Epidermal melanocyte (primary cell): ENCODE measurements around the gene CAPN10.

Experiments
- DNase-seq: peaks from one replicate; pipeline ENCODE4 v3.0.0; 2011; ENCODE audit warnings: low spot score; ENCODE audit not compliant: insufficient read length

Gene CAPN10

DNA sequence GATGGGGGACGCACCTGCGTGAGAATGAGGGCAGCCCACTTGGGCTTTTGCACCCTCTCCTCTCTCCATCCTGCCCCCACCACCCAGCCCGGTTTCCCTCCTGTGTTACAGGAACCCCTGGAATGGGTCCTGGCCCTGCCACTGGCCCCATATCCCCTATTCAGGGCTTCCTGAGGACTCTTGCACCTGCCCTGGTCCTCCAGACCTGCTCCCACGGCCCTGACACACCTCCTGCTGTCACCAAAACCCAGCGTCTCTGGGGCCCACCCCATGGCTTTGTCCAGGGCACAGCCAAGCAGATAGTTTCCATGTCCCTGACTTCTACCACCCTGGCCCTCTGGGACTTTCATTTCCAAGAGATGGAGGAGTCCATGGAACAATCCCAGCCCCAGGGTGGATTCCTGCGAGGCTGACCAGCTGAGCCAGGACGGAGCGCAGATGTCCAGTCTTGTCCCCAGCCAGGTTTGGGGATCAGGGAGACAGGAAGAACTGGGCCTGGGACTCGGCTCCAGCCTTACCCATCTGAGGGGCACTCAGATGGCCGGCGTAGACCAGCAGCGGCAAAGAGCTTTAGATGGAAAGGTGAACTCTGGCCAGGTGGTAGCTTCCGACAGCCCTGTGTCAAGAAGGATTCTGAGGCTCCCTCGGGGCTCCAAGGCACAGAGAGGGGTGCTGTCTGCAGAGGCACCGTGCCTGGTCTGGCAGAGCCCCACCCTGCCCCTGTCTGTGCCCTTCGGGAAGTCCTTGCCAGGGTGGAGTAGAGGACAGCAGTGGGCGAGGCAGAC lies 50.8 kb downstream of the CAPN10 start:
- no peak for DNase-seq

DNA sequence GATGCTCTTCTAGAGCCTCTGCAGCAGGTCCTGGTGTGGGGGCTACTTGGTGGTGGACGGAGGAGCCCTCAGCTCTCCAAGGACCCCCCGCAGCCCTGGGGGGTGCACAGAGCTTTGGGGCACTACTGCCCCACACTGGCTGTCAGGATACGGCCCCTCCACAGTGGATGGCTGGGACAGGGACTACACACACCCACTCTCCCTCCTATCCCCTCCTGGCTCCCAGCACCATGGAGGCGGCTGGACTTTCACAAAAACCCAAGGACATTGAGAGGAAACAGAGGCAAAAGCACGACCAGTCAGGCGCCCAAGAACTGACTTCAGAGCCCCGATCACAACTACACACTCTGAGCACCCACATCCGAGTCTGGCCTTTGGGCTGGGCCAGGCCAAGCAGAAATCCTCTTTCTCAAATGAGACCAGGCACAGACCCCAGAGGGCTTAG lies 51.4 kb downstream of the CAPN10 start:
- no peak for DNase-seq

DNA sequence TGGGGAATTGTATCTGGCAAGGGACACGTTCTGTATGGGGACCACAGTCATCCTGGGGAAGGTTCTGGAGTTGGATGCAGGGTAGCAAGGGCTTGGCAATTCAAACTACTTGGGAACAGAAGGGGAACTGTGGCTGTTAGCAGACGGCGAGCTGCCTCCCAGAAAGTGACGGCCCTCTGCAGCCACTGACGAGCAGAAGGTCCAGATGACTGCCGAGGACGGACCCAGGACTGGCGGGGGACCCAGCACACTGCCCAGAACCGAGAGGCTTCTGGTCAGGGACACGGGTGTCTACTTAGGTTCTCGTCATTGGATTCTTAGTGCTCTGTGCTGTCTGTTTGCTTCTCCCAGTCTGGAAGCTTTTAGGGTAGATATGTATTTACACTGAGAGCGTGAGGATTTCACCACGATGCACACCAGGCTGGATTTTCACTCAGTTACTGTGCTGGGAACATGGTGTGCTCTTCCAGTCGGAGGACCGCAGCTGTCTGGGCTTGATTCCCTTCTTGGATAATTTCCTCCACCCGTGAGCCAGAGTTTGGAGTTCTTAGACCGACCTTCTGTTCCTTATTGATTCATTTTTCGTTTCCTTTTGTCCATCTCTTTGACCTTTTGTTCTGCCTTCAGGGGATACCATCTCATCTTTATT lies 52.1 kb downstream of the CAPN10 start:
- DNase-seq, result no peak

GRCh38 chr2:240639566-240639965 lies 53.0 kb downstream of the CAPN10 start:
- no peak for DNase-seq

DNA sequence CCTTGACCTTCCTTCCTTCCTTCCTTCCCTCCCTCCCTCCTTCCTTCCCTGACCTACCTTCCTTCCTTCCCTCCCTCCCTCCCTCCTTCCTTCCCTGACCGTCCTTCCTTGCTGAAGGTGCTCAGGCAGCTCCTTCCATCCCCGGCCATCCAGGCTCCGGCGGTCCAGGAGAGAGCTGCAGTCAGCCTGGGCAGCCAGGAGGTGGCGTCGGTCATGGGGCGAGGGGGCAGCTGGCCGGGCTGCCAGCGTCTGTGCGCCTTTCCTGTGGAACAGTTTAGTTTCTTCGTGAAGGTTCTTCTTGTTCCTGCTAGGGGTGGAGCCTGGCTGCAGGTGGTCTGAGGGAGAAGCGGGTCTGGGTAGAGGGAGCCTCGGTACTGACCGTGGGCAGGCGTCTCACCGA lies 54.4 kb downstream of the CAPN10 start:
- no peak for DNase-seq

DNA sequence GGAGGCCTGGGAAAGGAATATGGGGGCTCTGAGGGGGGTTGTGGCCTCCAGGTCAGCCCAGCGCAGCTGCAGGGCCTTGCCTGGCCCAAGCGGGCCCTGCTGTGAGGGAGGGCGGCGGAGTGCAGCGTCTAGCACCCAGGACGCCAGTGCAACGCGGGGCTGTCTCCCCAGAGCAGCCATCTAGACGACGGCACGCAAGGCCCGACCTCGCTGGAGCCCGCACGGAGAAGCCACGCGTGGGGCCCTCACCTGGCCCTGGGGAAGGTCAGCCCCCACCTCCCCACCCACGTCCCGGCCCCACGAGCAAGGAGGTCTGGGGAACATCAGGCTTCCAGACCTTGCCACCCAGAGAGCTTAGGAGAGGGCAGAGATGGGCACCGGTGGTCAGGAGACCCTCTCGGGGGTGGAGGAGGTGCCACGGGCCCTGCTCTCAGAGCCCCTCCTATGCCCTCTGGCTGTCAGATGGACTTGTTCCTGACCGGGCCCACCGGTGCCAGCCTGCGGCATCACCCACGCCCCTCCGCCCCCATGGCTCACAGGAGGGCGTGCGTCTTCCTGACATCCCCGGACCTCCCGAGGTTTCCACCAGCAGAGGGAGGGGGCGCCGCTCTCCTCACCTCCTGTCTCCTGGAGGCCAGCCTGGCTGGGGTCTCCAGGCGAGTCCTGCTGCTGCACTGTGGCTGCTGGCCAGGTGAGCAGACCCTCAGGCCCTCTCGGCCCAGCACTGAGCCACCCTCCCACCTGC lies 55.7 kb downstream of the CAPN10 start:
- no peak for DNase-seq

- no peak for DNase-seq
Measured at GRCh38 chr2:240642806-240643092, 56.2 kb downstream of the CAPN10 start.

GRCh38 chr2:240643093-240643810 lies 56.7 kb downstream of the CAPN10 start:
- no peak for DNase-seq

- DNase-seq, result no peak
Measured at GRCh38 chr2:240643811-240644150, 57.2 kb downstream of the CAPN10 start.

GRCh38 chr2:240644171-240644651 lies 57.7 kb downstream of the CAPN10 start:
- no peak for DNase-seq

- no peak for DNase-seq
Measured at GRCh38 chr2:240644859-240645301, 58.3 kb downstream of the CAPN10 start.

DNA sequence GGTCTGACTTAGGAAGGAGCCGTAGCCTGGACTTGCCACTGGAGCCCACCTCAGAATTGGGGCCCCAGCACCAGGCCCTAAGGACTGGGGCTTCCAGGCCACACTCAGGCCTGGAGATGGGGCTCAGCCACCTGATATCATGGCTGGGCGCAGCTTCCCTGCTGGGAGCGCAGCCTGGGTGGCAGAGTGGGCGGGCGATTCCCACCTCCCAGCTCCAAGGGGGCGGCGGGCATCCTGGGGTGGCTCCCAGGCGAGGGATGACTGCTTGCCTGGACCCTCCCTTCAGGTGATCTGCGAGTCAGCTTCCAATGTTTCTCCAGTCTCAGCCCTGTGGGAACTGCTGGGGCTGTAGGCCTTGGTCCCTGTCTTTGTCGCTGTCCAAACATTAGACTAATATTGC lies 58.8 kb downstream of the CAPN10 start:
- no peak for DNase-seq

DNA sequence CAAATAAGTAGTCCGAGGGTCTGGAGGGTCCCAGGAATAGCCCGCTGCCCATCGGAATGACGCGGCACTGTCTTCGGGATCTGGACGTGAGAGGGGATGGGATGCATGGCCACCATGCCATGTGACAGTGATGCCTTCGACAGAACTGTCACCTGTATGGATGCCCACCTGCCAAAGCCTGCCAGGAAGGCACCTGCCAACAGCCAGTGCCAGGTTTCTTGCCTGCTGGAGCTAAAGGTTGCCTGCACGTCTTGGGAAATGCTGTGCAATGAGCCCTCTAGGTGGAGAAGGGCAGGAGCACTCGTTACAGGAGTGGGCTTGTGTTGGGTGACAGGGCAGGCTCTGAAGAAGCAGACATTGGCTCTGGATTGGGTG lies 59.3 kb downstream of the CAPN10 start:
- no peak for DNase-seq

GRCh38 chr2:240646176-240646899 lies 59.8 kb downstream of the CAPN10 start:
- no peak for DNase-seq

DNA sequence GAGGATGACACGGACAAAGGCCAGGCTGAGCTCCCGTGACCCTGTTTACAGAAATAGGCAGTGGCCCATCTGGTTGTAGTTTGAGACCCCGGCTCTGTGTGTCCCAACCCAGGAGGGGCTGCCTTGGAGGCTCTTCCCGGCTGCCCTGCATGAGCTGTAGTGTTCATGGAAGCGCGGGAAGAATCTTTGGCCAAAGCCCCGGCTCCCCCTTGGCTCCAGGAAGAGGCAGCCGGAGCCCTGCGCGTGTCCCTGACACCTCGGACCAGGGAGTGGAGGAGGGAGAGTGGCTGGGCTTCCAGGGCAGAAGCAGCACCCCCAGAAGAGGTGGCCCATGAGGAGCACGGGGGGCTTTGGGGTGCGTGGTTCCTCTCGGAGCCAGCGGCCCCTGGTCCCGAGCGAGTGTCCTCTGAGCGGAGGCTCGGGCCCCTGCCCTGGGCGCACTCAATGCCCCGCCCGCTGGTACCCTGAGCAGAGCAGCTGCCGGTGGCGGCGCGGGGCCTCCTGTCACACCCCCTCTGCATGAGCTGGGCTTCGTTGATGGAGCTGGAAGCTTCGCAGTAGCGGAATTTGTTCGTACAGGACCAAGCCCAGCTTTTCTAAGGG lies 60.5 kb downstream of the CAPN10 start:
- no peak for DNase-seq

DNA sequence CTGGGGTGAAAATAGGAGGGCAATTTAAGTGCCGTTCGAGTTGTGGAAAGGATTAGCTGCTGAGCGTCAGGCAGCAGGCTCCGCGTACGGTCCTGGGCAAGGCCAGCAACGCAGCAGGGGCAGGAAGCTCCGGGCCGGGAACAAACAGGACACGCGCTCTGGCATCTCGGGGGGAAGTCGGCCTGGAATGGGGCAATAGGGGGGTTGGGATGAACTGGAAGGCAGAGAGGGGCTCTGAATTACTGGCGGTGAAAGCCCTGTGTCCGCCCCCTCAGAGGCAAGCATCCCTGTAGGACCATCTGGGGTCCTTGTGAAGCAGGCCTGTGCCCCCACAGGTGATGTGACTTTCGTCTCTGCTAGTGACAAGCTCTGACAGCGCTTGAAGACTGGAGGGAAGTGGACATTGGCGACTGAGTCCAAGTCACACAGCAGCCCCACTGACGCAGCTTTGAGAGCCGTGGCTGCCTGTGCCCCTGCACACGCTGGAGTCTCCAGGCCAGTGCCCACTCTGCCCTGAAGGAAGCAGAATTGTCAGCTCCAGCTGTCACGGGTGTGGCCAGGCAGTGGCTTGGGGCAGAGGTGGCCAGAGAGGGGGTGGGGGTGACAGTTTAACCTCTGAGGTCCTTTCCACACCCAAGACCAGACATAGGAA lies 61.1 kb downstream of the CAPN10 start:
- no peak for DNase-seq

- no peak for DNase-seq
Measured at GRCh38 chr2:240648155-240648649, 61.7 kb downstream of the CAPN10 start.
